ENCODE results near the gene ARID2. TPM values are rescaled to one million over a fixed set of nuclear protein-coding genes. Genes with fewer than 3 reads are reported as not detected.
A peak's percentile ranks its signal among the peaks of the same experiment; 100 is the strongest.

ARID2 gene, protein sequence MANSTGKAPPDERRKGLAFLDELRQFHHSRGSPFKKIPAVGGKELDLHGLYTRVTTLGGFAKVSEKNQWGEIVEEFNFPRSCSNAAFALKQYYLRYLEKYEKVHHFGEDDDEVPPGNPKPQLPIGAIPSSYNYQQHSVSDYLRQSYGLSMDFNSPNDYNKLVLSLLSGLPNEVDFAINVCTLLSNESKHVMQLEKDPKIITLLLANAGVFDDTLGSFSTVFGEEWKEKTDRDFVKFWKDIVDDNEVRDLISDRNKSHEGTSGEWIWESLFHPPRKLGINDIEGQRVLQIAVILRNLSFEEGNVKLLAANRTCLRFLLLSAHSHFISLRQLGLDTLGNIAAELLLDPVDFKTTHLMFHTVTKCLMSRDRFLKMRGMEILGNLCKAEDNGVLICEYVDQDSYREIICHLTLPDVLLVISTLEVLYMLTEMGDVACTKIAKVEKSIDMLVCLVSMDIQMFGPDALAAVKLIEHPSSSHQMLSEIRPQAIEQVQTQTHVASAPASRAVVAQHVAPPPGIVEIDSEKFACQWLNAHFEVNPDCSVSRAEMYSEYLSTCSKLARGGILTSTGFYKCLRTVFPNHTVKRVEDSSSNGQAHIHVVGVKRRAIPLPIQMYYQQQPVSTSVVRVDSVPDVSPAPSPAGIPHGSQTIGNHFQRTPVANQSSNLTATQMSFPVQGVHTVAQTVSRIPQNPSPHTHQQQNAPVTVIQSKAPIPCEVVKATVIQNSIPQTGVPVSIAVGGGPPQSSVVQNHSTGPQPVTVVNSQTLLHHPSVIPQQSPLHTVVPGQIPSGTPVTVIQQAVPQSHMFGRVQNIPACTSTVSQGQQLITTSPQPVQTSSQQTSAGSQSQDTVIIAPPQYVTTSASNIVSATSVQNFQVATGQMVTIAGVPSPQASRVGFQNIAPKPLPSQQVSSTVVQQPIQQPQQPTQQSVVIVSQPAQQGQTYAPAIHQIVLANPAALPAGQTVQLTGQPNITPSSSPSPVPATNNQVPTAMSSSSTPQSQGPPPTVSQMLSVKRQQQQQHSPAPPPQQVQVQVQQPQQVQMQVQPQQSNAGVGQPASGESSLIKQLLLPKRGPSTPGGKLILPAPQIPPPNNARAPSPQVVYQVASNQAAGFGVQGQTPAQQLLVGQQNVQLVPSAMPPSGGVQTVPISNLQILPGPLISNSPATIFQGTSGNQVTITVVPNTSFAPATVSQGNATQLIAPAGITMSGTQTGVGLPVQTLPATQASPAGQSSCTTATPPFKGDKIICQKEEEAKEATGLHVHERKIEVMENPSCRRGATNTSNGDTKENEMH (N-terminal part only)
- total RNA-seq (2022) (21.9 and 29.8 TPM in 2 replicates), Bru-seq, nascent RNA (percentile 87 among the genes with signal in this experiment), BruChase-seq, experiment 1, labeled RNA remaining after a 6-hour chase (percentile 74 among the genes with signal in this experiment), BruChase-seq, experiment 2, labeled RNA remaining after a 2-hour chase (percentile 84 among the genes with signal in this experiment)
- long read RNA-seq, full-length matches to known transcripts, result 4 of 8 reads
- long read RNA-seq, partial matches to known transcripts, result 4 of 8 reads
- long read RNA-seq, other reads (novel, unspliced or antisense), result 0 of 8 reads

DNA sequence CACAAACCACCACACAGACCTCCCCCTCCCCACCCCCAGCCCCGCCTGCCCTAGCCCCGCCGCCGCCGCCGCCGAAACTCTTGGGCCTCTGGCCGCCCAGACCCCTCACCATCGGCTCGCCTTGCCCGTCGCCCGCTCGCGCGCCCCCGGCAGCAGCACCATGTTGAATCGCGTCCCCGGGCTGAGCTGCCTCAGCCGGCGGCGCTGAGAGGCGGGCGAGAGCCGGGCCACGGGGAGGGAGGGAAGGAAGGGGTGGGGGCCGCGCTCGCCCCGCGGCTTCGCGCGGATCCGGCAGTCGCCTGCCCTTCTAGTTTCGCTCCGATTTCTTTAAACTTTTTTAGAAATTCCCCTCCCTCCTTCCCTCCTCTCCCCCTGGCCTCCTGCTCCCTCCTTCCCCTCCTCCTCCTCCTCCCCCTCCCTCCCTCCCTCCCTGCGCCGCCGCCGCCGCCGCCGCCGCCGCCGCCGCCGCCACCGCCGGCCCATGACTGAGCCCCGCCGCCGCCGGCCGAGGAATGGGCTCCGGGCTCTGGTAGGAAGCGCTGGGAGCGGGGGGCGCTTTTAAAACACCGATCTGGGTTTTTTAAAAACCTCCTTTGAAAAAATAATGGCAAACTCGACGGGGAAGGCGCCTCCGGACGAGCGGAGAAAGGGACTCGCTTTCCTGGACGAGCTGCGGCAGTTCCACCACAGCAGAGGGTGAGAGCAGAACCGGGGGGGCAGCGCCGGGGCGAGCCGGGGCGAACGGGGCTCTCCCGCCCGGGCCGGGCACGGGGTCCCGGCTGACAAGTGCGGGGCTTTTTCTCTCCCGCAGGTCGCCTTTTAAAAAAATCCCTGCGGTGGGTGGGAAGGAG lies at the start of gene ARID2:
ARID2 (plus strand) TSS at position 474 of the 851 bp plus-strand sequence; CDS start at position 605, 131 bp downstream.
- DNase-seq (ENCODE audit: unreplicated experiment), result peak; percentile 67
- Mint-ChIP-seq H3K27ac (ENCODE audit: low read depth, unreplicated experiment) (peak within 1 kb of the TSS; percentile 99), H3K4me3 (ENCODE audit: unreplicated experiment) (peak within 1 kb of the TSS; percentile 81), H3K36me3 (ENCODE audit: insufficient read depth, unreplicated experiment) (peaks cover 9% of the 10 kb centered on the region), H3K4me1 (ENCODE audit: insufficient read depth, unreplicated experiment) (peaks cover 16% of the 10 kb centered on the region), H3K9me3 (ENCODE audit: unreplicated experiment) (no peaks in the 10 kb centered on the region), H3K27me3 (ENCODE audit: insufficient read depth, unreplicated experiment) (no peaks in the 10 kb centered on the region)
- BruUV-seq (replicated peaks), result no TSS peak
- TF ChIP-seq, protein P1, sequence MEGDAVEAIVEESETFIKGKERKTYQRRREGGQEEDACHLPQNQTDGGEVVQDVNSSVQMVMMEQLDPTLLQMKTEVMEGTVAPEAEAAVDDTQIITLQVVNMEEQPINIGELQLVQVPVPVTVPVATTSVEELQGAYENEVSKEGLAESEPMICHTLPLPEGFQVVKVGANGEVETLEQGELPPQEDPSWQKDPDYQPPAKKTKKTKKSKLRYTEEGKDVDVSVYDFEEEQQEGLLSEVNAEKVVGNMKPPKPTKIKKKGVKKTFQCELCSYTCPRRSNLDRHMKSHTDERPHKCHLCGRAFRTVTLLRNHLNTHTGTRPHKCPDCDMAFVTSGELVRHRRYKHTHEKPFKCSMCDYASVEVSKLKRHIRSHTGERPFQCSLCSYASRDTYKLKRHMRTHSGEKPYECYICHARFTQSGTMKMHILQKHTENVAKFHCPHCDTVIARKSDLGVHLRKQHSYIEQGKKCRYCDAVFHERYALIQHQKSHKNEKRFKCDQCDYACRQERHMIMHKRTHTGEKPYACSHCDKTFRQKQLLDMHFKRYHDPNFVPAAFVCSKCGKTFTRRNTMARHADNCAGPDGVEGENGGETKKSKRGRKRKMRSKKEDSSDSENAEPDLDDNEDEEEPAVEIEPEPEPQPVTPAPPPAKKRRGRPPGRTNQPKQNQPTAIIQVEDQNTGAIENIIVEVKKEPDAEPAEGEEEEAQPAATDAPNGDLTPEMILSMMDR (IDR thresholded peaks at IDR 0.05; ENCODE audit: unreplicated experiment), result no peak
- ChIA-PET CTCF (interaction anchor here (0.5 to 1.3 kb wide), 8 partner anchors 8 to 455 kb away, joined by 3 to 5 read pairs (median 3); no protein-coding TSS in a partner anchor), POLR2A (interaction anchor here (0.5 to 12.7 kb wide), 15 partner anchors 10 to 1877 kb away, joined by 3 to 143 read pairs (median 4); partner anchors contain the start of genes ANO6 and SCAF11)
- intact Hi-C loops (cut with micrococcal nuclease), result loop anchor here (2.0 to 5.0 kb wide), 3 partner anchors 261 to 557 kb away; partner anchors contain the start of genes ANO6 and SCAF11

DNA sequence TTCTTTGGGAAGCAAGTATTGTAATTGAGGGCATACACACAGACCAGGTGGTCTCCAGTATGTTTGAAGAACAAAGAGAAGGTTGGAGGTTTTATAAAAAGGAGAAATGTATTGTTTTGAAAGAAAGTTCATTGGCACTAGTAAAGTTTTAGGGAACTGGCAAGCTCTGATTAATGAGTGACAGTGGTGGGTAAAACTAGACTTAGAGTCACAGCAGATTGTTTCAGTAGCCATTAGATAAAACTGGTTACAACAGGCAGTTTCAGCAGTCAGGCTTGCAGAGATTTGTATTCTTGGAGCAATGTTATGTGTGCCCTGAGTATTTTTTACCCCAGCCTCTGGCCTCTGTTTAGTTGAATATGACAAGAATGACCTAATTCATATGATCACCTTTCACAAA lies 49.1 kb upstream of the ARID2 start:
- BruUV-seq (replicated peaks), result no TSS peak
- Mint-ChIP-seq H3K27me3 (ENCODE audit: insufficient read depth, unreplicated experiment) (no peaks in the 10 kb centered on the region), H3K36me3 (ENCODE audit: insufficient read depth, unreplicated experiment) (no peaks in the 10 kb centered on the region), H3K4me3 (ENCODE audit: unreplicated experiment) (no peak overlapping the region), H3K27ac (ENCODE audit: low read depth, unreplicated experiment) (no peak overlapping the region), H3K4me1 (ENCODE audit: insufficient read depth, unreplicated experiment) (peaks cover 7% of the 10 kb centered on the region), H3K9me3 (ENCODE audit: unreplicated experiment) (no peaks in the 10 kb centered on the region)
- TF ChIP-seq, protein P1 (IDR thresholded peaks at IDR 0.05; ENCODE audit: unreplicated experiment), result no peak
- ChIA-PET CTCF (interaction anchor here (0.9 kb wide), 1 partner anchor 137 kb away, joined by 4 read pairs; no protein-coding TSS in a partner anchor), POLR2A (no interaction called here)
- no peak for DNase-seq (ENCODE audit: unreplicated experiment)
- intact Hi-C loops (cut with micrococcal nuclease), result no loop called here

DNA sequence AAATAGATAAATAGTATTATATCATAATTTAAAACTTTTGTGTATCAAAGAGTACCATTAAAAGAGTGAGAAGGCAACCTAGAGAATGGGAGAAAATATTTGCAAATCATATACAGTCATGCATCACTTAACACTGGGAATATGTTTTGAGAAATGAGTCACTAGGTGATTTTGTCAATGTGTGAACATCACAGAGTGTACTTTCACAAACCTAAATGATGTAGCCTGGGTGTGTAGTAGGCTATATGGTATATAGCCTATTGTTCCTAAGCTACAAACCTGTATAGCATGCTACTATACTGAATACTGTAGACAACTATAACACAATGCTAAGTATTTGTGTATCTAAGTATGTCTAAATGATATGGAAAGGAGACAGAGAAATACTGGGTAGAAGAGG lies 48.0 kb upstream of the ARID2 start:
- H3K36me3 Mint-ChIP-seq (ENCODE audit: insufficient read depth, unreplicated experiment), result no peaks in the 10 kb centered on the region
- no TSS peak for BruUV-seq (replicated peaks)
- no peaks in the 10 kb centered on the region for H3K27me3 Mint-ChIP-seq (ENCODE audit: insufficient read depth, unreplicated experiment)

More for the DNA sequence above, 48.0 kb upstream of the ARID2 start:
- DNase-seq (ENCODE audit: unreplicated experiment), result peak; percentile 32
- Mint-ChIP-seq H3K4me1 (ENCODE audit: insufficient read depth, unreplicated experiment) (peaks cover 7% of the 10 kb centered on the region), H3K27ac (ENCODE audit: low read depth, unreplicated experiment) (no peak overlapping the region), H3K4me3 (ENCODE audit: unreplicated experiment) (no peak overlapping the region), H3K9me3 (ENCODE audit: unreplicated experiment) (no peaks in the 10 kb centered on the region)
- intact Hi-C loops (cut with micrococcal nuclease), result no loop called here
- CTCF ChIA-PET, result interaction anchor here (0.9 kb wide), 1 partner anchor 138 kb away, joined by 4 read pairs; no protein-coding TSS in a partner anchor
- POLR2A ChIA-PET, result no interaction called here
- TF ChIP-seq, protein P1 (IDR thresholded peaks at IDR 0.05; ENCODE audit: unreplicated experiment), result no peak

Data from MCF 10A (cell line).